Left ventricle myocardium inferior (tissue), 1 donor: ENCODE data around the gene SYNPR. TPM values are rescaled to one million over a fixed set of nuclear protein-coding genes. Genes with fewer than 3 reads are reported as not detected.
"Not testable (repeated sequence)": the region's sequence is repeated elsewhere in the genome, so short reads cannot be mapped to it uniquely, and the experiment has no call there.

Source experiments
- DNase-seq: peaks from one replicate; pipeline ENCODE4 v3.0.0-alpha.2; 2020
- H3K27ac ChIP-seq: fragments of 200-600 bp; replicated peaks from 2 replicates; pipeline ENCODE4 v1.8.0; 2021
- H3K27me3 ChIP-seq: fragments of 200-600 bp; 2 replicates; pipeline ENCODE4 v1.8.0; 2021; ENCODE audit warnings: low read depth
- H3K36me3 ChIP-seq: fragments of 200-600 bp; 2 replicates; pipeline ENCODE4 v1.8.0; 2021
- H3K4me1 ChIP-seq: fragments of 200-600 bp; 2 replicates; pipeline ENCODE4 v1.8.0; 2021
- H3K4me3 ChIP-seq: fragments of 200-600 bp; 2 replicates; pipeline ENCODE4 v1.8.0; 2021; ENCODE audit warnings: mild to moderate bottlenecking, moderate library complexity
- H3K9me3 ChIP-seq: fragments of 200-600 bp; replicated peaks from 2 replicates; pipeline ENCODE4 v1.8.0; 2021
- CTCF ChIP-seq: fragments of 200-600 bp; IDR thresholded peaks from 2 replicates; pipeline ENCODE4 v1.8.0; 2021; ENCODE audit warnings: antibody characterized with exemption, mild to moderate bottlenecking, borderline replicate concordance
- intact Hi-C: fragments of 100-400 bp; cut with micrococcal nuclease; formaldehyde crosslinking; loops from one replicate; pipeline ENCODE4 v1.11.0; 2022
- total RNA-seq: library from RNA; stranded (reverse); fragmentation: NEBNext Ultra II Directional; extraction: Animal tissue kit (Norgen Biotek cat#: 25700); gene quantifications from one replicate; pipeline ENCODE4 v1.2.1, GENCODE V29; 2021
- donor health status: DM: no; HTN: yes; CAD: no; lungs with severe emphysema.

Gene SYNPR
- total RNA-seq, 1 donor from 2014 or later = 0.93 TPM

- no peaks in the 10 kb centered on the region for H3K9me3 ChIP-seq
- no peak for DNase-seq
- H3K4me3 ChIP-seq = no peak overlapping the region
- peaks cover 5% of the 10 kb centered on the region for H3K27me3 ChIP-seq
- no peaks in the 10 kb centered on the region for H3K4me1 ChIP-seq
- intact Hi-C loops = no loop called here
- no peak overlapping the region for H3K27ac ChIP-seq
- TF ChIP-seq CTCF = no peak
- H3K36me3 ChIP-seq = no peaks in the 10 kb centered on the region
These were observed 26.6 kb upstream of the SYNPR start for GRCh38 chr3:63251499-63251898.

GRCh38 chr3:63255819-63256218 is 22.3 kb upstream of the SYNPR start:
- H3K4me3 ChIP-seq, H3K27ac ChIP-seq, intact Hi-C loops, DNase-seq, H3K36me3 ChIP-seq, H3K27me3 ChIP-seq, H3K4me1 ChIP-seq, H3K9me3 ChIP-seq: not testable (repeated sequence)

GRCh38 chr3:63264716-63265115 is 13.4 kb upstream of the SYNPR start:
- Histone ChIP-seq H3K36me3 (no peaks in the 10 kb centered on the region), H3K27ac (no peak overlapping the region), H3K4me1 (no peaks in the 10 kb centered on the region), H3K4me3 (no peak overlapping the region), H3K9me3 (peaks cover 11% of the 10 kb centered on the region), H3K27me3 (no peaks in the 10 kb centered on the region)
- DNase-seq = no peak
- intact Hi-C loops = no loop called here
- TF ChIP-seq CTCF = no peak

GRCh38 chr3:63274359-63274758 is 3.7 kb upstream of the SYNPR start:
- intact Hi-C loops = no loop called here
- peaks cover 37% of the 10 kb centered on the region for H3K27me3 ChIP-seq
- TF ChIP-seq CTCF = no peak
- H3K36me3 ChIP-seq = no peaks in the 10 kb centered on the region
- DNase-seq = no peak
- H3K9me3 ChIP-seq = no peaks in the 10 kb centered on the region
- peaks cover 14% of the 10 kb centered on the region for H3K4me1 ChIP-seq
- no peak overlapping the region for H3K4me3 ChIP-seq
- H3K27ac ChIP-seq = no peak overlapping the region

- Histone ChIP-seq H3K4me3 (peak overlapping the region; percentile 30), H3K36me3 (no peaks in the 10 kb centered on the region), H3K4me1 (peaks cover 15% of the 10 kb centered on the region), H3K9me3 (no peaks in the 10 kb centered on the region), H3K27me3 (peaks cover 64% of the 10 kb centered on the region), H3K27ac (no peak overlapping the region)
- intact Hi-C loops = no loop called here
- no peak for DNase-seq
- TF ChIP-seq CTCF = no peak
These were observed 1.1 kb downstream of the SYNPR start for GRCh38 chr3:63279005-63279841.

- DNase-seq = no peak
- Histone ChIP-seq H3K4me1 (no peaks in the 10 kb centered on the region), H3K27me3 (no peaks in the 10 kb centered on the region), H3K27ac (no peak overlapping the region), H3K36me3 (no peaks in the 10 kb centered on the region), H3K4me3 (no peak overlapping the region), H3K9me3 (no peaks in the 10 kb centered on the region)
- TF ChIP-seq CTCF = no peak
- intact Hi-C loops = no loop called here
These were observed 9.5 kb downstream of the SYNPR start for GRCh38 chr3:63287610-63288009.
